GM19238 (cell line): ENCODE results near the gene SLC22A1.

Source experiments
- DNase-seq: peaks from one replicate; pipeline ENCODE4 v3.0.0; 2011; ENCODE audit warnings: low spot score; ENCODE audit not compliant: insufficient read length

The SLC22A1 gene

DNA sequence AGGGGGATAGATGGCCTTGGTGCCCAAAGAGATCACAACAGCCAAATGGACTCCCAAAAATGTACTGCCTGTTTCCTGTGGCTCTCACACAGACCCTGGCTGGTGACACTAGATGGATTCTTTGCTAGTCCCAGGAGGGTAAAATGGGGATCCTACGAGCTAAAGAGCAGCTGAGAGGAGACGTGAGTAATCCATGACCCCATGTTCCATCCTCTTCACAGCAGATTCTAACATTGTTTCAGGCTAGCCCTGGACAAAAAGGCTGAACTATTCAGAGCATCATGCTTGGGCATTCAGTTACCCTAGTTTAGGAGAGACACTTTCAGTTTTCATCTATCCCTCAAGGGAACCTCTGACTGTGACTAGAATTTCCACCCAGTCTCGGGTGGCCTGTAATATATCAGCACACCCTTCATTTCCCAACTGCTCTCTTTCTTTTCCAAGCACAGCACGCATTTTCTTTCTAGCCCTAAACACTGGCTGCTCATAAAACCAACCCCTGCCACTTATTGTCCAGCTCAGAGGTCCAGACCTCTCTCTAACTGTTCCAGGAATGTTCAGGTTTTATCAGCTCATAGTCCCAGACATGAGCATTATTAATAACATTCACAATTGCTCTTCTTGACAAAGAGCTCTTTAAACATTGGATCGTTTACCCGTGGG is 48.5 kb downstream of the SLC22A1 start:
- DNase-seq: no peak

DNA sequence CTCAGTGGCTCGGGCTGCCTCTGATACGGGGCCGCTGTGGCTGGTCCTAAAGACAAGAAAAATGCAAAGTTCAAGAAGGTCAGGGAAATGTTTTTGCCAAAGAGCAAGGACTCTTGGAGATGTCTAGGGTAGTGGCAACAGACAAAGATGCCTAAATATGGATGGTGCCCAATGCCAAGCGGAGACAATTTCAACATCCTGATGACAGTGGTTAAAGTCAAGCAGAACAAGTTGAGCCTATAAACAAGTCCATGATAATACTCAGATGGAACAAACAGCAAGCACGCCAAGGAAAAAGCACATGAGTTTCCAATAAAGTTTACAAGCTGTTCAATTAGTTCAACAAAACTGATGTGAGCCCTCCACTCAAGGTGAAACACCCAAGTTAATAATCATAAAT is 51.1 kb downstream of the SLC22A1 start:
- no peak for DNase-seq

- no peak for DNase-seq
Measured at GRCh38 chr6:160173806-160174527, 52.4 kb downstream of the SLC22A1 start.

DNA sequence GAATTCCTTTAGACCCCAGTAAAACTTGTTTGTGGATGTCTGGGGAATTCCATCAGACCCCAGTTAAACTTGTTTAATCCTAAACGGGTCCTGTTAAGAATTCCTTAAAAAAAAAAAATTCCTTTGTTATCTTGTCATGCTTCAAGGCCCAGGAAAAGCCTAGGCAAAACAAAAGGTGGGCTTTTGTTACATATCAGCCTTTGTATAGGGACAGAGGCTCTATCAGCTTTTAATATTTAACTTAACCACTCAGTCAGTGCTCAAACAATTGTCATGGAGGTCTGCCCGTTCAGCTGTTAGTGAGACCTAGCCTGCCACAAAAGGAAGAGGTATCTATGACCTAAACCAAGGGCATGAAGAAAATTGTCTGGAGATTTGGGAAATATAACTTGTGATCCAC is 53.1 kb downstream of the SLC22A1 start:
- DNase-seq: no peak

- DNase-seq: no peak
Measured at GRCh38 chr6:160177220-160177619, 55.6 kb downstream of the SLC22A1 start.

DNA sequence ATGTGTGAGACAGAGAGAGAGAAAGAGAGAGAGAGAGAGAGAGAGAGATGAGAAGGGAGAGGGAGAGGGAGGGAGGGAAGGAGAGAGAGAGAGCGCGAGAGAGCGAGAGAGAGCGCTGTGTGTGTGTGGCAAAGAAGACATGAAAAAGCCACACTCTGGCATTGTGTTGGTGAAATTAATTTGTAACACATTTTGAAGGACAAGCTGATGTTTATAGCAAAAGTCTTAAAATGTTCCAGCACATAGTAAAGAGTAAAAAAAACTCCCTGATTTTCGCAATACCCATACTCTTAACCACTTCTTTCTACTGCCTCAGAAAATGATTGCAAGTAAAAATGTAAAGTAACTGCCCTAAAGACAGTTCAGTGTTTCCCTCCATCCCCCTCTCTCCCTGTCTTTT is 56.7 kb downstream of the SLC22A1 start:
- DNase-seq: no peak

DNA sequence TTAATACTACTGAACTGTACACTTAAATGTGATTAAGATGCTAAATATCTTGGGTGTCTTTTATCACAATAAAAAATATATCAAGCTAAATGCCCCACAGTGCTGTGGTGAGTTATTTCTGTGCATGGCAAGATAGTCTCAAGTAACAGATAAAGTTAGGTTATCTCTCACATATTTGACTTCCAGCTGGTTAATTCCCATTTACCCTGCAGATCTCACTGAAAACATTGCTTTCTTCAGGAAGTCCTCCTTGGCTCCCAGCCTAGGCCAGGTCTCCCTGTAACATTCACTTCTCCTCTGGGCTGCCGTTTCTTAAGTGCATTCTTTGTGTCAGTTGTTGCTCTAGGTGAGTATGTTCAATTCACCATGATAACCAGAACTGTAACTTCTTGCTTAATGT is 59.1 kb downstream of the SLC22A1 start:
- no peak for DNase-seq

GRCh38 chr6:160188773-160189172 is 67.2 kb downstream of the SLC22A1 start:
- DNase-seq: no peak

DNA sequence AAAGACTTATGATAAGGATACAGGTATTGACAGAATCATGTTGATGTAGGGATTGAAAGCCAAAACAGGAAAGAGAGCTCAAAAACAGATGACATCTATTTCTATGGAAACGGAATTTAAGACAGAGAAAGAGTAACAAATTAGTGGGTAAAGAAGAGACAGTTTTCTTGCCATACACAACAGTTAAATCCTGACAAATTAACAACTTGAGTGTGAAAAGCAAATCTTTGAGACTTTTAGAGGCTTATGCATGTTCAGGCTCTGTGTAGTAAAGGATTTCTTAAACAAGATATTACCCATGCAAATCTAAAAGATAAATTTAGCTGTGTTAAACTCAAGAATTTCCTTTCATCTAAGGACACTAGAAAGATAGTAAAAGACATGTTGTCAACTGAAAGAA is 68.5 kb downstream of the SLC22A1 start:
- DNase-seq: no peak

GRCh38 chr6:160190973-160191372 is 69.4 kb downstream of the SLC22A1 start:
- DNase-seq: no peak

DNA sequence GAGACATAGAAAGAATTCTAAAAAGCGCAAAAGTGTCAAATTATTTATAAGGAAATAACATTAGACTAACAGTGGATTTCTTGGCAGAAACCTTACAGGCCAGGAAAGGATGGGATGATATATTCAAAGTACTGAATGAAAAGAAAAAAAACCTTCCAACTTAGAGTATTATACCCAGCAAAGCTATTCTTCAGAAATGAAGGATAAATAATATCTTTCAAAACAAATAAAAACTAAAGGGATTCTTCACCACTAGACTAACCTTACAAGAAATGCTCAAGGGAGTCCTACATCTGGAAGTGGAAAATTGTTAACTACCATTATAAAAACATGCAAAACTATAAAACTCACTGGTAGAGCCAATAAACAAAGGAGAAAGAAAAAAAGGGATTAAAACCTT is 71.2 kb downstream of the SLC22A1 start:
- no peak for DNase-seq

DNA sequence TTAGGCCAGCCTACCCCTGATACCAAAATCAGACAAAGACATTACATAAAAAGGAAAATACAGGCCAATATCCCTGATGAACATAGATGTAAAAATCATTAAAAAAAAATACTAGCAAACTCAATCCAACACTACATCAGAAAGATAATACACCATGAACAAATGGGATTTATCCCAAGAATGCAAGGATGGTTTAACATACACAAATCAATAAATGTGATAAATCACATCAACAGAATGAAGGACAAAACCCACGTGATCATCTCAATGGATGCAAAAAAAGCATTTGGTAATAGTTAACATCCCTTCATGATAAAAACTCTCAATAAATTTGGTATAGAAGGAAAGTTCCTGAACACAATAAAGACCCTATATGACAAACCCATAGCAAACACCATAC is 73.2 kb downstream of the SLC22A1 start:
- no peak for DNase-seq

- DNase-seq: no peak
Measured at GRCh38 chr6:160197662-160198061, 76.0 kb downstream of the SLC22A1 start.

- peak; percentile 20 for DNase-seq
Measured at GRCh38 chr6:160198606-160199211, 77.1 kb downstream of the SLC22A1 start.

GRCh38 chr6:160201061-160201460 is 79.4 kb downstream of the SLC22A1 start:
- DNase-seq: no peak

- DNase-seq: no peak
Measured at GRCh38 chr6:160202411-160202810, 80.8 kb downstream of the SLC22A1 start.

DNA sequence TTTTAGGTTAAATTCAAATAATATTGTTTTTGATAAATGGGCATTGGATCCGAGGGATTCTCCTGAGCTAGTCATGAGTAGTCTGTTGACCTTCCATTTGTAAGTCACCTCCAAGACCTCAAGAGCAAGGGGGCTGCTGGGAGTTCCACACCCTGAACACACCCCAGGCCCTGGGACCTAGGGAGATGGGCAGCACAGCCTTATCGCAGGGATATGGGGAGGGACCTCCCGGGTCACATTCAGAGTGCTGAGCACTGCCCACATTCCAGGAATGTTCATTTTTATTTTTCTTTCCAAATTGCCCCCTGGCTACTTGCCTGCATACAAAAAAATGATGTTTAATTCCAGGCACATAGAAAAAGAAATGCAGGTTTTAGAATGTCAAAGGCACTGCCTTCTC is 81.5 kb downstream of the SLC22A1 start:
- DNase-seq: no peak

DNA sequence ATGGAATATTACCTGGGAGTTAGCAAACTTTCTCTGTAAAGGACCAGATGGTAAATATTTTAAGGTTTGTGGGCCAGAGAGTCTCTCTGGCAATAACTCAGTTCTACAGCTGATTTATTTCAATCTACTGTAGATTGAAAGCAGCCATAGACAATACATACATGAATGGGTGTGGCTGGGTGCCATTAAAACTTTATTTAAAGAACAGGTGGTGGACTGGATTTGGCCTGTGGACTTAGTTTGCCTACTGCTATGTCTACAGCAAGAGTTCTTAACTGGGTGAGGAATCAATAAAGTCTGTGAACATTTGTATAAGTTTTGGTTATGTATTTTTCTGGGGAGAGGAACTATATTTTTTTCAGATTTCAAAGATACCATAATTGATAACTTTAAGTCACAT is 81.9 kb downstream of the SLC22A1 start:
- DNase-seq: no peak

DNA sequence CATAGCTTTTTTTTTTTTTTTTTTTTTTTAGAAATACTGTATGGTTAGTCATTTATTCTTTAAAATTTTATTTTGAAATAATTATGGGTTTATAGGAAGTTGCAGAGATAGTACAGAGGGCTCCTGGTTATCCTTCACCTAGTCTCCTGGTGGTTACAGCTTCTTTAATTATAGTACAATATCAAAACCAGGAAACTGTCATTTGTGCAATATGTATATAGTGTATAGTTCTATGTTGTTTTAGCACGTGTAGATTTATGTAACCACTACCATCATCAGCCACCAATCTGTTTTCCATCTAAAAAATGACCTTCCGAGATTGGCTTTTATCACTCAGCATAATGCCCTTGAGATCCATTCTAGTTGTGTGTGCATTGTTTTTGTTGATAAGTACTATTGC is 82.3 kb downstream of the SLC22A1 start:
- DNase-seq: no peak

DNA sequence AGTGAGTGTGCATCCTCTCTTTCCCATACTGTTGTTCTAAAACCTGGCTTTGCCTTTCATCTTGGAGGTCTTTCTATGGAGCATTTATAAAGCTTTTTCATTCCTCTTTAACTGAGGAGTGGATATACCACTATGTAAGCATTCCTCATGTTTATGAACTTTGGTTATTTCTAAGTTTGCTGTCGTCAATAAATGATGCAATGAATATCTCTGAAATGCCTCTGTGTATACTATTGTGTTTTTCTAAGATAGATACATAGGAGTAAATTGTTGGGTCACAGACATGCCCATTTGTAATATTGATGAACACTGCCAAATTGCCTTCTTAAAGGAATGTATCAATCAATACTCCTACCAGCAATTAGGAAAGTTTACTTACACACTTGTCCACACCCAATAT is 83.1 kb downstream of the SLC22A1 start:
- no peak for DNase-seq

DNA sequence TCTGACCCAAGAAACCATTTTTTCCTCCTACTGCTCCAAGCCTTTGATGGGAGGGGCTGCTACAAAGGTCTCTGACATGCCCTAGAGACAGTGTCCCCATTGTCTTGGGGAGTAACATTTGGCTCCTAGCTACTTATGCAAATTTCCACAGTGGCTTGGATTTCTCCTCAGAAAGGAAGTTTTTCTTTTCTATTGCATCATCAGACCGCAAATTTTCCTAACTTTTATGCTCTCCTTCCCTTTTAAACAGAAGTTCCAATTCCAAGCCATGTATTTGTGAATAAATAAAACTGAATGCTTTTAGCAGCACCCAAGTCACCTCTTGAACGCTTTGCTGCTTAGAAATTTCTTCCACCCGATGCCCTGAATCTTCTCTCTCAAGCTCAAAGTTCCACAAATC is 86.0 kb downstream of the SLC22A1 start:
- DNase-seq: no peak
